HG03135 (cell line): ENCODE results near the gene TPCN2.
A peak's percentile ranks its signal among the peaks of the same experiment; 100 is the strongest.

Experiments used
- ATAC-seq: cut with Tn5 transposase; IDR thresholded peaks from one replicate; pipeline ENCODE4 v1.9.1; 2021; ENCODE audit warnings: mild to moderate bottlenecking, moderate library complexity; ENCODE audit not compliant: unreplicated experiment

TPCN2 gene

DNA sequence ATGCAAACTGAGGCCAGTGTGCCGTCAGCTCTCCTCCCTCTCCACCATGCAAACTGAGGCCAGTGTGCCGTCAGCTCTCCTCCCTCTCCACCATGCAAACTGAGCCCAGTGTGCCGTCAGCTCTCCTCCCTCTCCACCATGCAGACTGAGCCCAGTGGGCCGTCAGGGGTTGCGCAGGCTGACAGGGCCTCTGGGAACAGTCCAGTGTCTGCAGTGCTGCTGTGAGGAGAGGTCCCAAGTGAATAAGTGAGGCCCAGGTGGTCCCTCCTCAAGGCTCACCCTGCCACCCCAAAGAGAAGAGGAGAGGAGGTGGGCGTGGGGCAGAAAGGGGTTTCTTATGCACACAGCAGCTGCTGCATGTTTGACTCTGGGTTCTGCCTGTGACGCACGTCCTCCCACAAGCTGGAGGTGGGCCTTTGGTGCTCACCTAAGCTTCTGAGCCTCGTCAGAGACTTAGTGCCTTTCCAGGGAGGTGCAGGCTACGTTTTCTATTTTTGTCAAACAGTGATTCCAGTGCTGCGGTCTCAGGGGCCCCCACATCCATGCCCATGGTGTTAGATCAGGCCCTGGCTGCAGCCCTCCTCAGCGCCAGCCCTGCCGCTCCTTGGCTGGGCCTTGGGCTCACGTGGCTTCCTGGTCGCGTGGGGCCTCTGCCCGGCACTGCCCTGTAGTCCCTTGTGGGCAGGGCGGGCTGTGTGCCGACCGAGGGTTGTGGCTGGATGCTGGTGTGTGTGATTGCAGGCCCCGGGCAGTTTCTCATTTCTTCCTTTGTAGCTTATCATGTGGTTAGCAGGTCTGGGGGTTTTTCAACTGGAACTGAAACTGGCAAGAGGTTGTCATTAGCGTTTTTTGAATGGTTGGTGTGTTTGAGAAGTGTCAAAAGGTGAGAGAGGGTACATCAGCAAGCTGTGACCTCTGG, 7.1 kb downstream of the TPCN2 start:
- peak; percentile 74 for ATAC-seq

DNA sequence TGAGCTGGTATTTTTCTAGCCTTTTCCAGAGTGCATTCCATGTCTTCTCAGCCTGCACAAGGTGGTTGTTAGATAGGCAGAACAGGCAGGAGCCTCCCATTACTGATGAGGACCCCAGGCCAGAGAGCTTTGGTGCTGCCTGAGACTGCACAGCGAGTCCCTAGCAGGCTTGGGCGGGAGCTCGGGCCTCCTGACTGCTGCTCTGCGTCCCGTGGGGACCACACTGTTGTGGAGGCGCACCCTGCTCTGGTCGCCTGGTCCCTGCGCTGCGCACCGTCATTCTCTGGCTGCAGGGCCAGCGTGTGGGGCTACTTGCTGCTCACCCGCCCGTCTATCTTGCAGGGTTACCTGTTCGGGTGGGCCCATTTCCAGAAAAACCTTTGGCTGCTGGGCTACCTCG, 8.5 kb downstream of the TPCN2 start:
- no peak for ATAC-seq

DNA sequence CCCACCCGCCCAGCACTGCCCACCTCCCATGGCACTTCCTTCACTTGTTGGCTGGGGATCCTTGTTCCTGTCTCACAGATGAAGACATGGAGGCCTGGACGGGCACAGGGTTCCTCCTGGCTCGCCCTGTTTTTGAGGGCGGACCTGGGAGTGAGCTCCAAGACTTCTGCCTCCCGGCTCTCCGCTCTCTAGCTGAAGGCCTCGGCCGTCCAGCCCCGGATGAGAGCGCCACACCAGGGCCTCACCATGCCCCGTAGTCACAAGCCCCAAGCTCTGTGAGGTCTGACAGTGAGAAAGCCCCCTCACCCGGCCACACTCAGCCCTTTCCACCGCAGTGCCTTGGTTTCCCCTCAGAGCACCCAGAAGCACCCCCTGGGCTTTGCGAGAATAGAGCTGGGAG, 9.1 kb downstream of the TPCN2 start:
- ATAC-seq = no peak

DNA sequence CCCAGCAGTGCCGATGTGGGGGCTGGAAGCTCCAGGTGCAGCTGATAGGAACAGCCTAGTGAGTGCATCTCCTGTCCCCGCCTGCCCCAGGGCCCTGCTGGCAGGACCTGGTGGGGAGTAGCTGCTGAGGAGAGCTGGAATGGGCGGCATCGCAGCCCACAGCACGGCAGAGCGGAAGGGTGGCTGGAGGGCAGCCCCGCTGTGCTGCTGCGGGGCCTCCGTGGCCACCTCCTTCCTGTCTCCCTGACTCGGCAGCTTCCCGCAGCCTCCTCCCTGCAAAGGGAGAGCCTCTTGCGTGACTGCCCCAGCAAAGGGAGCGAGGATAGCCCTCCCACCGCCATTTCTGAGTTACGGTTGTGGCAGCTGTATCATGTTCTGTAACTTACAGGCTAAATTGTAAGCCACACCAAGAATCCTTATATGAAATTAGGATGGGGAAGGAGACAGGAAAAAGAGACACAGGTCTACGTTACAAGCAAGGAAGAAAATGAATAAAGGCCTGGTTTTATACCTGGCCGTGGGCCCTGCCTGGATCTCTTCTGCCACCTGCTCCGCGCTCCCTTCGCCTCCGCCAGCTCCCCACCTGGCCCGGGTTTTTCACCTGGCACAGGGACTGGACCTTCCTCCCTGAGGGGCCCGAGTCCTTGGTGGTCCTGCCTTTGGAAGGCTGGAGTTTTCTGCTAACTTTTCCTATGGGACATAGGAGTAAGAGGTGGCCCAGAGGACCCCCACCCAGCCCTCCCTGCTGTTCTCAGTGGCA, 10.0 kb downstream of the TPCN2 start:
- ATAC-seq = no peak

DNA sequence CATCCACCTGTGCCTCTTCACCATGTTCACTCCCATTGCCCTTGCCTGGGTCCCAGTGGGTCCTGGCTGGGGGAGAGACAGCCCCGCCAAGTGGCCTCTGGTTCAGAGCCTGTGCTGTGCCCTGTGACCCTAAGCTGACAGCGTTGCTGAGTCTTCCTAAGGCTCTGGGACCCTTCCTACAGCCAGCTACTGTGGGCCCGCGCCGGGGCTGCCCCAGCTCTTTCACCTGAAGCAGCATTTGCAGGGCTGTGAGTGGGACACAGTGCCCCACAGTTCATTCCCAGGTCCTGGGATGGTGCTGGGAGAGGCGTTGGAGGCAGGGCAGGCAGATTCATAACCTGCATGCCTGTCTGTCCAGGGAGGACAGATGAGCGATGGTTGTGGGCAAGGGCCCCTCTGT, 10.7 kb downstream of the TPCN2 start:
- ATAC-seq = no peak

DNA sequence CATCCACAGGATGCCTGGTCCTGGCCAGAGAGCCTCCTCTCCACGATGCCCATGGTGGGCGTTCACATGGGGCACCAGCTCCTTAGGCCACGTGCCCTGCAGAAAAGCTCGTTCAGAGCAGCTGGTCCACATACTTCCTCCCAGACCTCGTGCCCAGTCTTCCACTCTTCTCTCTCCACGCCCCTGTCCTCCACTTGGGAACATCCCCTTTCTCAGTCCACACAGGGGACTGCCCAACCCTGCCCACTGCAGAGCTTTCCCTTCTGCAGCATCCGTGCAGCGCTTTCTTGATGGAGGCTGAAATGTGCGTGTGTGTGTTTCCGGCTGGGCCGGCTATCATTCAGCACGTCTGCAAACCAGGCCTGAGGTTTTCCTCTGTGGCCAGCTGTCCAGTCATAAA, 11.3 kb downstream of the TPCN2 start:
- ATAC-seq = no peak

DNA sequence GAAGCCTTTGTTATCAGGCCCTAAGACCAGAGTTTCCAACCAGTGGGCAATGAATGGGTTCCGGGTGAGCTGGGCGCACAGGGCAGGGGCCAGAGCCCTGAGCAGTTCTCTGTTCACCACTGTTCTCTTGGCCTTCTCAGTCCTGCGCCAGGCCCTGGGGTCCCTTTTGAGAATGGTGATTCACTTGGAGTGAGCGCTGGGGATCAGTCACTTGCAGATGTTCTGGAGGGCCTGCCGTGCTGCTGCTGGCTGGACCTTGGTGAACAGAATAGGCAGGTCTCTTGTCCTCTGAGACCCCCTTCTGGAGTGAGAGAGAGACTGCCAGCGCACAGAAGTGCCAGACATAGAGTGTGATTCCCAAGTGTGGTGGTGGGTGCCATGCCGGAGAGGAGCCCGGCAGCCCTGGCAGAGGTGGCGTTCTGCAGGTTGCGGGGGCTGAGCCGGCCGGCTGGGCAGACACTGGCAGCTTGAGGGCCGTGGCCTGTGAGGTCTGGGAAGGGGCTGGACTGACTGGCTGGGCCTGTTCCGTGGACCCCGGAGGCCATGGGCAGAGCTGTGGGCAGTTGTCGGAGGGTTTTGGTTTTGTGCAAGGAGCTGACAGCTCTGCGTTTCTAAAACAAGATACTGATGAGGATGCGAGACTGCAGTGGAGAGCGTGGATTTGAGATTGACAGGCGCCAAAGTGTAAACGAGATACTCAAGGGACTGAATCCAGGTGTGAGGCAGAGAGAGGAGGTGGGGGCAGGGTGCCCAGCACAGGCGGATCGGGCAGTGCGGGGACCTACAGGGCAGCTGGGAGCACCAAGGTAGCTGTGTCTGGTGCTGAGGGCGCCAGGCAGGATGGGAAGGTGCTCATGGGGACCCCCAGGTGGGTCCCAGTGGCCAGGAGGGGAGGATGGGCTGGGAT, 12.3 kb downstream of the TPCN2 start:
- ATAC-seq = no peak

DNA sequence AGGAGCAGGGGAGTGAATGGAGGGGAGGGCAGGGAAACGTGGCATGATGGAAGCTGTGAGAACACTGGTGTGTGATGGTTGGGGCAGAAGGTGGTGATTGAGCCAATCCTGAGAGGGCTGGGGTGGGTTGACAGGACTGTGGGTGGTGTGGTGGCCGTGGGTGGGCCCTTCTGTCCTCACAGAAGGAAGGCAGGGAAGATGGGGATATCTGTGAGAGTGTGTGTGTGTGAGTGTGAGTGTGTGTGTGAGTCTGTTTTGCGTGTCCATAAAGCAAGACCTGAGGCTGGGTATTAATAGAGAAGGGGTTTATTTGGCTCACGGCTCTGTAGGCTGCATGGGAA, 13.0 kb downstream of the TPCN2 start:
- no peak for ATAC-seq

DNA sequence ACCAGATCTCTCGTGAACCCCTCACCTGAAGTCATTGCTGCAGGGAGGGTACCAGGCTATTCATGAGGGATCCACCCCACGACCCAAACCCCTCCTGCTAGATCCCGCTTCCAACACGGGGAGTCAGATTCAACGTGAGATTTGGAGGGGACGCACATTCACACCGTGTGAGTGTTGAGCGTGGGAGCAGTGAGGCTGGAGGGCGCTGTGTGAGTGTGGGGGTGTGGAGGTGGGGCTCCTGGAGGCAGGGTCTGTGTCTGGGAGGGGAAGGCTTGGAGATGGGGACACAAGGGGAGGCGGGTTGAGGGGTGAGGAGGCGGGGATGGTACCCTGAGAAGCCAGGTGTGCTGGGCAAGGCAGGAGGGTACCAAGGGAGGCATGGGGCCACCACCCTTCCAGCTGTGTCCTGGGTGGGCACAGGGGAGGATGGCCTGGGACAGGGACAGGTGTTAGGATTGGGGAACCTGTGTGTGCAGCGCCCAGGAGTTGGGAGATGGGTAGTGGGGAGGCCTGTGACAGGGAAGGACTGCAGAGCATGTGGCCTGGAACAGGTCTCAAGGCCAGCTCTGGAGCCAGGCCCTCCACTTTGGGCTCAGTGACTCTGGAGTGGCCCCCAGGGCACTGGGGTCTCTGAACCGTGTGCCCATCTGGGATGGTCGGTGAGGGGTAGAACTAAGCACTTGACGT, 13.6 kb downstream of the TPCN2 start:
- no peak for ATAC-seq

DNA sequence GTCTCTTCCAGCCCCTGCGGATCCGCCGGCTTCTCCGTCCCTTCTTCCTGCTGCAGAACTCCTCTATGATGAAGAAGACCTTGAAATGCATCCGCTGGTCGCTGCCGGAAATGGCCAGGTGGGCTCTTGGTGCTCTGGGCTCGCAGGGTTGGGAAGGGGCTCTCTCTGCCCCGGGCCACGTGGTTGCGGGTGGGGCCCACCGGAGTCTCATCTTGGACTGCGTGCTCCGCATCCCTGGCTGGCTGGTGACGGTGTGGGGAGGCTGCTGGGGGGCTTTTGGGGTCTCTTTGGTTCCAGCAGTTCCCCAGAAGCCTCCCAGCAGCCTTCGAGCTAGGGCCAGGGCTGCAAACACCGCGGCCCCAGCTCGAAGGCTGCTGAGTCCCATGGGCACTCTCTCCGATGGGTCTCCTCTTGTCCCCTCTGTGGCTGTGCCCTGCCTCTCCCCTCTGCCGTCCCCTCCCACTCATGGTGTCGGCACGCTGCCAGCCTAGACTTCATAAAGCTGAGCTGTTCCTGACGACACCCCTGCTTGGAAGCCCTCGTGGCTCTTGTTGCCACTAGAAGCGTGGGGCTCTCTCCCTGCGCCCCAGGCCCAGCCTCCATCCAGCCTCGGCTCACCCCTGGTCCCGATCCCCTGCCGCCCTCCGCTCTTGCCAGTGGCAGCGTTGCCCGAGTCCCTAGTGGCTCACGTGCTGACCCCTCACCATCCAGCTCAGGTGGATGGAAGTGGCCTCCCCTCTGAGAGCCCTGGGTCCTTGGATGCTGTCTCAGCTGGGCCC, 14.3 kb downstream of the TPCN2 start:
- no peak for ATAC-seq

DNA sequence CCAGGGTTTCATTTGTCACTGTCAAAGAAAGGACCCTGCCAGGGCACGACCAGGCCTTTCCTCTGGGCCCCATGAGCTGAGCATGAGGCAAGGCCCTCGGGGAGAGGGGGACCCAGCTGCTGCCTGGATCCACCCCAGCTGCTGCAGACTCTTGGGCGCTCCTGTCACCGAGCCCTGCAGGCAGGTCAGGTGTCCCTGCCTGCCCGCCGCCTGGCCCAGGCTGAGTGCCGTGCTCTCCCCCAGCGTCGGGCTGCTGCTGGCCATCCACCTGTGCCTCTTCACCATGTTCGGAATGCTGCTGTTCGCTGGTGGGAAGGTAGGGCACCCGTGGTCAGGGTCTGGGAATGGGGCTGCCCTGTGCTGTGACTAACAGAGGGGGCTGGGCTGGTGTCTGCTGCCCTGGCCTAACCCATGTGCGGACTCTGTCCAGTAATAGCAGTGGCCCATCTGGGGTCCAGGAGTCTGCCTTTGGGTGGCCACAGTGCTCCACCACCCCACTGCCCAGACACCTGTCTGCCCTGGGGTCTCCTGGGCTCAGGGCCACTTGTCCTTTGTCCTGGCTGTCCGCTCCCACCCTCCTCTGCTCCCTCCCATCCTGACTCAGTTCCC, 15.0 kb downstream of the TPCN2 start:
- ATAC-seq = no peak

DNA sequence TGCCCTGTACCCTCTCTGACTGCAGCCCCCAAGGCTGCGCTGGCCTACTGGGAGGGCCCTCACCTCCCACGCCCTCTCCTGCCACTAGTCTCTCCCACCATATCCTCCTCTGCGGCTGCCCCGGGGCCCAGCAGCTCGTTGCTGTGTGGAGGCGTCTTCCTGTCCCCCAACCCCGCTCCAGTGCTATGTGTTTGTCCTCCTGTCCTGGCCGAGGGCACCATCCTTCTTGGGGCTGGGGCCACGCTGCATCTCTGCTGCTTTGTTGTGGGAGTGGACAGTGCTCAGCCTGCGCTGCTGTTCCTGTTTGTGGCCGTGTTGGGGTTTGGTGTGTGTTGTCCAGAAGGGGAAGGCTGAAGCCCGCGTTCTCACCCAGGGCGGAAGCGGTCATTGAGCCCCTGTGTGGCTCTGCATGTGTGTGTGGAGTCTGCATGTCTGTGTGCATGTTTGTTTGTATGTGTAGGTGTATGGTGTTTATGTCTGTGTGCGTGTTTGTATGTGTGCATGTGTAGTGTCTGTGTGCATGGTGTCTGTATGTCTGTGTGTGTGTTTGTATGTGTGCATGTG, 15.7 kb downstream of the TPCN2 start:
- ATAC-seq = no peak

DNA sequence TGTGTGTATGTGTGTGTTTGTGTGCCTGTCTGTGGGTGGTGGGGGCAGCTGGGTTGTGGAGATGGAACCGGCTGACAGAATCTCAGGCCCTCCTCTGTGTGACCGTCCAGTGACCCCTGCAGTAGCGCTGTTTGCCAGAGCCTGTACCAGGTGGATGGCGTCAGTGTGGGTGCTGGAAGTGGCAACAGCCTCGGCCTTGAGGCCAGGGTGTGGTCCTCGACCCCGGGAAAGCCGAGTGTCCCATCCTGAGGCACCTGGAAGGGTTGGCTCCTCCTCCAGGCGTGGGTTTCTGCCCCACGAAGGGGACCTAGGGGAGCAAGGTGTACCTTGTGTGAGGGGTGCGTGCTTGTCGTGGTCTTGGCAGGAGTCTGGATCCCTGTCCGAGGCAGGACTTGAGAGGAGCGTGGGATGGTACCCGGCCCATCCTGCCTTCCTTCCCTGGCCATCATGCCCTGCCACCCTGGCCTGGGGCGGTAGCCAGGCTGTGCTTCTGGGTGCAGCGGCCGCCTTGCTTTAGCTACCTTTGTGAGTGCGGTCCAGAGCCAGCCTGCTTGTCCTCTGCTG, 16.5 kb downstream of the TPCN2 start:
- ATAC-seq = no peak

DNA sequence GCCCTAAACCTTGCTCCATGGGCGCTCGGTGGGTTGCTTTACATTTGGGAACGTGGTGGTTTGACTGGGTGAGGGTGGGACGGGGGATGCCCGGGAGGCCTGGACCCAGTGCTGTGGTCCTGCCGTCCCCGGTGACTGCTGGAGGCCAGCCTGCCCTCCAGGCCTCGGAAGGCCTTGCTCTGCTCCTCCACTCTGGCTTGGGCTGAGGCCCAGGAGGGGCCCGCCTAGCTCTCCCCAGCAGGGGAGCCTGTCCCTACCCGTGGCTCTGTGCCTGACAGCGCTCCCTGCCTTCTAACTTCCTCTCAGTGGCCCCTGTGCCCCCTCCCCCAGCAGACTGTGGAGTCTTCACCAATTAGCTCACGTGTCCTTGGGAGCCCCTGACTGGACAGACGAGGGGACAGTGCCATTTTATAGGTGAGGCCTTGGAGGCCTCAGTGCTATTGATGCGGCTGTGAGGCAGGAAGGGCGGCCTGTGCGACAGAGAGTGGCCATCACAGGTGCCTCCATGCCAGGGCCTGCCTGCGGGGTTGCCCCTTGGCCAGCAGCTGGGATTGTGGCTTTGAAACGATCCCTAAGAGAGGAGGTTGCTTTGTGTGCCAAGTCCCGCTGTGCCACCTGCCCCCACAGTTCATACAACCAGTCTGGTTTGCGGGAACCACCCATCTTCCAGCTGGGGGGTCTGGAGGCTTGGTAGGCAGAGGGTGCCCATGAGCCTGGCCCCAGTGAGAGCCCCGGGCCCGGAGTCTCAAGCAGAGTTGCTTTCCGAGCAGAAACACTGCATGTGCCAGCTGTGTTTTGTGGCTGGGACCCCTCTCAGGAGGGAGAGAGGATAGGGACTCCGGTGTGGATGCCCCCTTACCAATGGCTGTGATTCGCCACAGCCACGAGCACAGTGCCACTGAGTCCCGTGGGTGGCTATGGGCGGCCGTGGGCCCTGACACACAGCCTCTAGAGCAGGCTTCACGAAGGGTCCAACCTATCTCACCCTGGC, 17.7 kb downstream of the TPCN2 start:
- ATAC-seq = no peak

DNA sequence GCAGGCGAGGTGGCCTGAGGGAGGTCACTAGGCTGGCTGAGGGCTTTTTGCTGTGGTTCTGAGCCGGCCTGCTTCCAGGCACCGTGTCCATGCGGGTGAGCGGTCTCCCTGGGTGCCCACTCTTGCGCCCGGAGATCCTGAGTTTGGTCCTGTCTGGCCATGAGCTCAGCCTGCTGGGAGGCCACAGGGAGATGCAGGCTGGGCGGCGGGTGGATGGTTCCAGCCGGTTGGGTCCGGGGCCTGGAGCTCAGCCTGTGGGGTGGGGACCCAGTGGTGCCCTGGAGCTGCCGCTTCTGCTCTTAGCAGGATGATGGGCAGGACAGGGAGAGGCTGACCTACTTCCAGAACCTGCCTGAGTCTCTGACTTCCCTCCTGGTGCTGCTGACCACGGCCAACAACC, 18.5 kb downstream of the TPCN2 start:
- ATAC-seq = no peak

DNA sequence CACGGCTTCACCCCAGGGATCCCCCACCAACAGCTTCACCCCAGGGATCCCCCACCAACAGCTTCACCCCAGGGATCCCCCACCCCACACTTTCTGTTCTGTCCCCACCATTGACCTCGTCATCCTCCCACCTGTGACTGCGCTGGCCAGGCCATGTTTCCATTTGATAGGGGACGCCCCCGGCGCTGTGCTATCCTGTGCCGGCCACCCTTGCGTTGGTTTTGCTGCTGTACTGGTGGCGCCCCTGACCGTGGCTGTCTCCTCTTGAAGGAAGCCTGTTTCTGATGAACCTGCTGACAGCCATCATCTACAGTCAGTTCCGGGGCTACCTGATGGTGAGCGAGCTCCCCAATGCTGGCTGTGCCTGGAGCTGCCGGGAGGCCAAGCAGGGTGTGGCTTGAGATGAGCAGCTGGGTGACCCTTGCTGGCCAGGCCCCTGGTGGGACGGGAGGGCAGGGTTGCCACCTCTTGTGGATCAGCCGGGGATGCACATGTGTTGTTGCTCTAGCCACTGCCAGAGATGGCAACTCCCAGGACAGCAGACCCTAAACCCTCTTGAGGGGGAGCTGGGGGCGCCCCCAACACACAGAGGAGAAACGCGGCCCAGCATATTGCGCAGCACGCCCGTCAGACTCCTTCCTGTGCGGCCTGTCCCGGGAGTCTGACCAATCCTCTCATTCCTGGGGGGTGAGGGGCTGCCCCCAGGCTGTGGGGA, 22.5 kb downstream of the TPCN2 start:
- ATAC-seq = no peak

DNA sequence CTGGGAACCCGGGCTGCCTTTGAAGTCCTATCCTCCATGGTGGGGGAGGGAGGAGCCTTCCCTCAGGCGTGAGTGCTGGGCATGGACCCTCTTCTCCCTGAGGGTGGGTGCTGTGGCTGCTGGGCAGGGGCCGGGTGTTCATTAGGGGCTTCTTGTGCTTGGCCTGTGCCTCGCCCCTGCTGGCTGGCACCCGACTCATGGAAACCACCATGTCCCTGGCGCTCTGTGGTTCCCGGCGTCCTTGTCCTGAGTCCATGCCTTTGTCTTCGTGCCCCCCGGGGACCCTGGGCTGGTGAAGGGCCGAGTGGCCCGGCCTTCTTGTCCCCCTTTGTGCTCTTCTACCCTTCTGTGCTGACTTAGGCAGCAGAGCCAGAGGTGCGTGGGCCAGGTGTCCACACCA, 23.2 kb downstream of the TPCN2 start:
- ATAC-seq = no peak
